ENCODE results near the gene KLRC3.
"Not testable (repeated sequence)": the region's sequence is repeated elsewhere in the genome, so short reads cannot be mapped to it uniquely, and the experiment has no call there.

- not testable (repeated sequence) for TF ChIP-seq CTCF (IDR thresholded peaks at IDR 0.05; ENCODE audit: low read depth, low read length, poor library complexity, severe bottlenecking); EZH2phosphoT487 (IDR thresholded peaks at IDR 0.05; ENCODE audit: borderline replicate concordance, low read length)
Measured at GRCh38 chr12:10441144-10441543, 20.7 kb upstream of the KLRC3 start.
